GM12801 (cell line): ENCODE measurements around the gene CENPT.

Experiments
- CTCF ChIP-seq: IDR thresholded peaks from one replicate; pipeline ENCODE4 v1.5.1; 2011; ENCODE audit warnings: control low read depth; ENCODE audit not compliant: insufficient read length; ENCODE audit errors: extremely low read depth

The CENPT gene

GRCh38 chr16:67801883-67802282, 45.6 kb downstream of the CENPT start:
- no peak for TF ChIP-seq CTCF

- TF ChIP-seq CTCF: no peak
Measured at GRCh38 chr16:67801241-67801640, 46.3 kb downstream of the CENPT start.

DNA sequence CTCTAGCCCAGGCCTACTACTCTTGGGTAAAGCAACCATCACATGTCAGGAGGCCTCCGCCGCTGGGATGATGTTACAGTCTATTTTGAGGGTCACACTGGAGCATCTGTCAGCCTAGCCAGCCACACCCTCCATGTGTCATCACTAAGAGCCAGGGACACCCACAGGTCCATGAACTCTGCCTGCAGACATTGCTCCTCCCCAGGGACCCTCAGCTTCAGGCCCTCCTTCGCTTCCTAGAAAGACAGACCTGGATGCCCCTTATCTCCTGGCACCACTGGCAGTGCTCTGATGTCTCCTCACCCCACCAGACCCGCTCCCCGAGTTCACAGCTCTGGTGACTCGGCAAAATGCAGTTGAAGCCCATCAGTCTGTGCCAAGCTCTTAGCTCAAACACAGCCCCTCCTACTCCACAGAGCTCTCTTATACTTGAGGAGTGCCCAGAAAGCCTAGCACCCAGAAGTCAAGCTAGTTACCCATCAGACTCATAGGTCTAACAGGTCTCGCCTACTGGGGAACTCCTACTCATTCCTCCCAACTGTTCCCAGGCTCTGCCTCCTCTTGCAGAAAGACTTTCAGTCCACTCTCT, 47.1 kb downstream of the CENPT start:
- no peak for TF ChIP-seq CTCF

DNA sequence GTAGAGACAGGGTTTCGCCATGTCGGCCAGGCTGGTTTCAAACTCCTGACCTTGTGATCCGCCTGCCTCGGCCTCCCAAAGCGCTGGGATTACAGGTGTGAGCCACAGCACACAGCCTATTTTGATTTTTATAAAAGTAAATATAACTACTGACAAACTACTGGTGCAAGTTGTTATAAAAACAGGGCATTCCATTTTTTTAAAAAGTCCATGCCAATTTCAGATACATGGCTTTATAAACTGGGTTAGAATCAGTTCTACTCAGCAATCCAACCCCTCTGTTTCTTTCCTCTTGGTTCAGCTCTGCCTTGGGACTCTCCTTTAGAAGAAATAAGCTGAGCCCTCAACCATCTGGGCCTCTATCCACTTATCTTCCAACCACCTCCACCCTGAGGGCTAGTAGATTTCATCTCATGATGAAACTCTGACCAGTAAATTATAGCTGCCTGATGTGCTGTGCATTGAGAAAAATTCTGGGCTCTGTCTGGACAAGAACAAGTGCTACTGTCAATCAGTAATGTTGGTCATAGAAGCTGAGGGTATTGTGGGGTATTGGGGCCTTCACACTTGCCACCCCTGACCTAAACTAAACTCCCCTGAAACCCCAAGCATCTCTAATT, 51.3 kb downstream of the CENPT start:
- TF ChIP-seq CTCF: no peak

GRCh38 chr16:67790071-67790470, 57.4 kb downstream of the CENPT start:
- no peak for TF ChIP-seq CTCF

GRCh38 chr16:67786491-67786890, 61.0 kb downstream of the CENPT start:
- TF ChIP-seq CTCF: no peak

GRCh38 chr16:67783353-67783725, 64.2 kb downstream of the CENPT start:
- no peak for TF ChIP-seq CTCF
